Adrenal gland (tissue), 5 donors: ENCODE measurements around the gene NOSTRIN.

Experiments
- CTCF ChIP-seq, 6 experiments: fragments of 450-650 bp in 4 of 6; fragments of 200-600 bp in 2 of 6; sonication (generic) in 1 of 6; IDR thresholded peaks; 1 replicate in 5 of 6; 2 replicates in 1 of 6; pipeline versions ENCODE4 v1.5.1 to v1.8.0; 2016 to 2021; ENCODE audit warnings: antibody characterized with exemption in 6 of 6, mild to moderate bottlenecking in 2 of 6, moderate library complexity in 1 of 6
- POLR2A ChIP-seq, 2 donors: fragments of 450-650 bp; IDR thresholded peaks; one replicate each; pipeline ENCODE4 v1.6.1; 2017; ENCODE audit warnings: antibody characterized with exemption in 2 of 2, mild to moderate bottlenecking in 2 of 2, moderate library complexity in 1 of 2
- donor health status: DM: no; HTN: no; CAD: no.

GRCh38 chr2:168854651-168855050 lies 52.2 kb downstream of the NOSTRIN start:
- no peak for TF ChIP-seq CTCF (IDR thresholded peaks at IDR 0.05)
- TF ChIP-seq POLR2A (IDR thresholded peaks at IDR 0.05), result no peak
